Adrenal gland (tissue), 12 donors: ENCODE results near the gene GLIPR2. TPM values are rescaled to one million over a fixed set of nuclear protein-coding genes. Genes with fewer than 3 reads are reported as not detected.

ENCODE experiments used
- DNase-seq, 7 donors: peaks; one replicate each; pipeline ENCODE4 v3.0.0-alpha.2; 2019 to 2020
- H3K27ac ChIP-seq, 5 donors: fragments of 200-600 bp; sonication (generic) in 4 of 5; 1 replicate in 3 of 5; 2 replicates in 2 of 5; pipeline versions ENCODE4 v1.5.1 to v1.8.0; 2016 to 2020; ENCODE audit warnings: mild to moderate bottlenecking in 1 of 5
- H3K27me3 ChIP-seq: fragments of 200-600 bp; 2 replicates; pipeline ENCODE4 v1.8.0; 2021
- H3K36me3 ChIP-seq, 2 donors: fragments of 200-600 bp; replicated peaks in 1 of 2; 1 replicate in 1 of 2; 2 replicates in 1 of 2; pipeline versions ENCODE4 v1.5.1 to v1.8.0; 2018 to 2022
- H3K4me1 ChIP-seq, 2 donors: fragments of 200-600 bp; replicated peaks in 1 of 2; 1 replicate in 1 of 2; 2 replicates in 1 of 2; pipeline versions ENCODE4 v1.5.1 to v1.8.0; 2018 to 2021
- H3K4me3 ChIP-seq, 4 donors: fragments of 200-600 bp; sonication (generic) in 3 of 4; one replicate each; pipeline ENCODE4 v1.5.1; 2016 to 2018
- H3K9me3 ChIP-seq, 3 donors: fragments of 200-600 bp; sonication (generic) in 1 of 3; replicated peaks in 1 of 3; 1 replicate in 2 of 3; 2 replicates in 1 of 3; pipeline versions ENCODE4 v1.5.1 to v1.8.0; 2016 to 2021
- POLR2A ChIP-seq, 2 donors: fragments of 450-650 bp; IDR thresholded peaks; one replicate each; pipeline ENCODE4 v1.6.1; 2017; ENCODE audit warnings: antibody characterized with exemption in 2 of 2, mild to moderate bottlenecking in 2 of 2, moderate library complexity in 1 of 2
- WGBS, 4 donors: extraction: QIAGEN DNeasy Blood & Tissue Kit in 2 of 4; methylation state at CpG; one replicate each; pipeline versions ENCODE4 v1.1.5 to v1.1.7; 2013 to 2017; 5-methylcytosine and 5-hydroxymethylcytosine counted together
- intact Hi-C, 2 donors: fragments of 100-400 bp; cut with DNase I; formaldehyde crosslinking; loops; one replicate each; pipeline versions ENCODE4 v1.14.1 to v1.15.0; 2022 to 2023
- polyA plus RNA-seq, 3 donors: library from polyadenylated mRNA; stranded (reverse); fragments of 200-250 nt in 2 of 3; fragments of 350-450 nt in 1 of 3; fragmentation: Illumina TruSeq in 1 of 3; extraction: RNeasy Lipid Tissue Mini Kit (QIAGEN cat#74804) in 1 of 3; gene quantifications; one replicate each; pipeline ENCODE4 v1.2.3, GENCODE V29; 2013 to 2014
- total RNA-seq, 9 donors: library from RNA; depleted of rRNA in 4 of 9; stranded (reverse); fragments of >200 nt in 4 of 9; fragments of 120-200 nt in 1 of 9; fragmentation: NEBNext Ultra II Directional in 1 of 9; extraction: Animal tissue kit (Norgen Biotek cat#: 25700) in 1 of 9; gene quantifications; one replicate each; pipeline versions ENCODE4 v1.1.0 to v1.2.4, GENCODE V29; 2013 to 2023
- TF ChIP-seq, protein P1 (sequence below), 6 experiments: fragments of 450-650 bp in 4 of 6; fragments of 200-600 bp in 2 of 6; sonication (generic) in 1 of 6; IDR thresholded peaks; 1 replicate in 5 of 6; 2 replicates in 1 of 6; pipeline versions ENCODE4 v1.5.1 to v1.8.0; 2016 to 2021; ENCODE audit warnings: antibody characterized with exemption in 6 of 6, mild to moderate bottlenecking in 2 of 6, moderate library complexity in 1 of 6
- donor health status: healthy with polysubstance abuse.
- donor health status: Bipolar disorder and iron deficiency.
- donor health status: DM: yes; HTN: yes; CAD: no.
- donor health status: DM: no; HTN: no; CAD: no.
- donor health status: DM: no; HTN: no; CAD: no.
- donor health status: DM: yes; HTN: yes; CAD: no.

GLIPR2 gene
- total and polyA plus RNA-seq, 12 donors: 16.1 to 56.3 (median 33.5) TPM

GRCh38 chr9:36211510-36211909, 75.0 kb downstream of the GLIPR2 start:
- peak in 1 of 7 donors; percentile 44 for DNase-seq
- intact Hi-C loops: no loop called here
- no peaks in the 10 kb centered on the region for H3K27me3 ChIP-seq
- 76 to 93% (median 78%) methylated on average over 6 to 7 of the region's 7 CpGs for WGBS, 4 donors
- no peak for TF ChIP-seq POLR2A (IDR thresholded peaks at IDR 0.05)
- TF ChIP-seq, protein P1, sequence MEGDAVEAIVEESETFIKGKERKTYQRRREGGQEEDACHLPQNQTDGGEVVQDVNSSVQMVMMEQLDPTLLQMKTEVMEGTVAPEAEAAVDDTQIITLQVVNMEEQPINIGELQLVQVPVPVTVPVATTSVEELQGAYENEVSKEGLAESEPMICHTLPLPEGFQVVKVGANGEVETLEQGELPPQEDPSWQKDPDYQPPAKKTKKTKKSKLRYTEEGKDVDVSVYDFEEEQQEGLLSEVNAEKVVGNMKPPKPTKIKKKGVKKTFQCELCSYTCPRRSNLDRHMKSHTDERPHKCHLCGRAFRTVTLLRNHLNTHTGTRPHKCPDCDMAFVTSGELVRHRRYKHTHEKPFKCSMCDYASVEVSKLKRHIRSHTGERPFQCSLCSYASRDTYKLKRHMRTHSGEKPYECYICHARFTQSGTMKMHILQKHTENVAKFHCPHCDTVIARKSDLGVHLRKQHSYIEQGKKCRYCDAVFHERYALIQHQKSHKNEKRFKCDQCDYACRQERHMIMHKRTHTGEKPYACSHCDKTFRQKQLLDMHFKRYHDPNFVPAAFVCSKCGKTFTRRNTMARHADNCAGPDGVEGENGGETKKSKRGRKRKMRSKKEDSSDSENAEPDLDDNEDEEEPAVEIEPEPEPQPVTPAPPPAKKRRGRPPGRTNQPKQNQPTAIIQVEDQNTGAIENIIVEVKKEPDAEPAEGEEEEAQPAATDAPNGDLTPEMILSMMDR (IDR thresholded peaks at IDR 0.05): no peak
- peak overlapping the region in 2 of 5 donors; percentile 13 to 71 for H3K27ac ChIP-seq
- H3K9me3 ChIP-seq: no peaks in the 10 kb centered on the region
- H3K36me3 ChIP-seq: peaks cover 0 to 65% of the 10 kb centered on the region in 2 donors
- no peak overlapping the region for H3K4me3 ChIP-seq
- H3K4me1 ChIP-seq: peaks cover 42 to 63% of the 10 kb centered on the region in 2 donors

GRCh38 chr9:36213387-36213786, 76.9 kb downstream of the GLIPR2 start:
- no peak for TF ChIP-seq POLR2A (IDR thresholded peaks at IDR 0.05)
- TF ChIP-seq, protein P1 (IDR thresholded peaks at IDR 0.05): no peak
- WGBS, 4 donors: 88 to 100% (median 94%) methylated on average over 3 to 4 of the region's 4 CpGs
- Histone ChIP-seq H3K36me3 (peaks cover 0 to 67% of the 10 kb centered on the region in 2 donors), H3K9me3 (no peaks in the 10 kb centered on the region), H3K4me1 (peaks cover 28 to 47% of the 10 kb centered on the region in 2 donors), H3K27me3 (no peaks in the 10 kb centered on the region), H3K4me3 (no peak overlapping the region), H3K27ac (no peak overlapping the region)
- intact Hi-C loops: no loop called here
- DNase-seq: no peak

Other genes with a start within 250 kb of the GLIPR2 start
- gene HRCT1, start 230.5 kb upstream of the GLIPR2 start, total RNA-seq: 1 to 10 TPM in 5 of 9 donors, under 1 TPM in 2, not detected in 2; 0.35 to 5.9 (median 1.9) TPM
- gene HRCT1, start 230.5 kb upstream of the GLIPR2 start, polyA plus RNA-seq: 1 to 10 TPM in 2 of 3 donors, not detected in 1; 1.1 to 1.5 TPM
- gene SPAAR, start 227.2 kb upstream of the GLIPR2 start, total RNA-seq: 1 to 10 TPM in 7 of 9 donors, under 1 TPM in 2; 0.54 to 3.6 (median 2.0) TPM
- 1 to 10 TPM; 2.0 to 3.3 (median 2.6) TPM for gene SPAAR, start 227.2 kb upstream of the GLIPR2 start, polyA plus RNA-seq
- not detected for gene OR2S2, start 178.6 kb upstream of the GLIPR2 start, total RNA-seq
- not detected for gene OR2S2, start 178.6 kb upstream of the GLIPR2 start, polyA plus RNA-seq
- 10 to 100 TPM in 5 of 9 donors, 1 to 10 TPM in 4; 6.7 to 15.8 (median 11.0) TPM for gene RECK, start 99.8 kb upstream of the GLIPR2 start, total RNA-seq
- 1 to 10 TPM; 4.1 to 9.4 (median 5.8) TPM for gene RECK, start 99.8 kb upstream of the GLIPR2 start, polyA plus RNA-seq
- 1 to 10 TPM in 4 of 9 donors, under 1 TPM in 5; 0.22 to 1.9 (median 0.55) TPM for gene CCIN, start 32.7 kb downstream of the GLIPR2 start, total RNA-seq
- gene CCIN, start 32.7 kb downstream of the GLIPR2 start, polyA plus RNA-seq: 1 to 10 TPM in 1 of 3 donors, under 1 TPM in 2; 0.20 to 1.2 (median 0.32) TPM
- gene CLTA, start 54.2 kb downstream of the GLIPR2 start, total RNA-seq: 100 to 1,000 TPM; 167 to 301 (median 226) TPM
- gene CLTA, start 54.2 kb downstream of the GLIPR2 start, polyA plus RNA-seq: 100 to 1,000 TPM in 2 of 3 donors, 10 to 100 TPM in 1; 95.6 to 199 (median 126) TPM
- gene GNE, start 121.7 kb downstream of the GLIPR2 start, total RNA-seq: 10 to 100 TPM; 16.3 to 34.3 (median 20.9) TPM
- 10 to 100 TPM in 1 of 3 donors, 1 to 10 TPM in 2; 4.8 to 28.3 (median 5.1) TPM for gene GNE, start 121.7 kb downstream of the GLIPR2 start, polyA plus RNA-seq